HEK293 (cell line): ENCODE results near the gene BCKDHB.

Source experiments
- CTCF ChIP-seq: fragments of 450-650 bp; formaldehyde crosslinking; IDR thresholded peaks from 2 replicates; pipeline ENCODE4 v1.5.1; 2016; ENCODE audit warnings: missing biosample characterization, missing genetic modification characterization
- ZFP69B ChIP-seq: fragments of 450-650 bp; formaldehyde crosslinking; IDR thresholded peaks from 2 replicates; pipeline ENCODE4 v1.5.1; 2016; ENCODE audit warnings: missing biosample characterization, missing genetic modification characterization
- ZNF148 ChIP-seq: fragments of 450-650 bp; formaldehyde crosslinking; IDR thresholded peaks from 2 replicates; pipeline ENCODE4 v1.5.0; 2017; ENCODE audit warnings: missing biosample characterization, missing genetic modification characterization, borderline replicate concordance
- ZNF18 ChIP-seq: fragments of 450-650 bp; formaldehyde crosslinking; IDR thresholded peaks from 2 replicates; pipeline ENCODE4 v1.5.1; 2016; ENCODE audit warnings: missing biosample characterization, missing genetic modification characterization
- ZNF19 ChIP-seq: fragments of 450-650 bp; formaldehyde crosslinking; IDR thresholded peaks from 2 replicates; pipeline ENCODE4; 2016; ENCODE audit warnings: missing biosample characterization, missing genetic modification characterization, low read depth
- ZNF202 ChIP-seq: fragments of 450-650 bp; formaldehyde crosslinking; IDR thresholded peaks from 2 replicates; pipeline ENCODE4 v1.5.1; 2016; ENCODE audit warnings: missing biosample characterization, missing genetic modification characterization, borderline replicate concordance
- ZNF280D ChIP-seq: fragments of 450-650 bp; formaldehyde crosslinking; IDR thresholded peaks from 2 replicates; pipeline ENCODE4 v1.5.1; 2016; ENCODE audit warnings: missing biosample characterization, missing genetic modification characterization
- ZNF335 ChIP-seq: fragments of 450-650 bp; formaldehyde crosslinking; conservative IDR thresholded peaks from 2 replicates; pipeline ENCODE4 v1.5.1; 2016; ENCODE audit warnings: missing biosample characterization, missing genetic modification characterization
- ZNF701 ChIP-seq: fragments of 450-650 bp; formaldehyde crosslinking; IDR thresholded peaks from 2 replicates; pipeline ENCODE4 v1.5.1; 2016; ENCODE audit warnings: missing biosample characterization, missing genetic modification characterization
- ZXDB ChIP-seq: fragments of 450-650 bp; formaldehyde crosslinking; IDR thresholded peaks from 2 replicates; pipeline ENCODE4 v1.5.1; 2016; ENCODE audit warnings: missing biosample characterization, missing genetic modification characterization

GRCh38 chr6:80268865-80269730 is 162.6 kb downstream of the BCKDHB start:
- TF ChIP-seq CTCF (tag by site-specific recombination) (no peak), ZNF335 (tag by site-specific recombination) (no peak), ZNF19 (tag by site-specific recombination) (no peak), ZNF18 (tag by site-specific recombination) (no peak), ZFP69B (tag by site-specific recombination) (no peak), ZNF148 (tag by site-specific recombination) (no peak), ZNF202 (tag by site-specific recombination) (no peak), ZNF280D (tag by site-specific recombination) (no peak), ZXDB (tag by site-specific recombination) (no peak), ZNF701 (tag by site-specific recombination) (no peak)
